BE2C (cell line): ENCODE results near the gene PXK.

Experiments
- DNase-seq: peaks from one replicate; pipeline ENCODE4 v3.0.0-alpha.2; 2020
- H3K27me3 ChIP-seq: fragments of 250-450 bp; sonication (Bioruptor Pico); 2 replicates; pipeline ENCODE4 v1.5.1; 2020; ENCODE audit warnings: mild to moderate bottlenecking
- H3K36me3 ChIP-seq: fragments of 250-450 bp; sonication (Bioruptor Pico); 2 replicates; pipeline ENCODE4 v1.5.1; 2020; ENCODE audit warnings: mild to moderate bottlenecking
- H3K4me1 ChIP-seq: fragments of 250-450 bp; sonication (Bioruptor Pico); 2 replicates; pipeline ENCODE4 v1.5.1; 2020
- H3K4me3 ChIP-seq: 2 replicates; pipeline ENCODE4 v1.5.1; 2011; ENCODE audit warnings: low read depth, low read length
- H3K9me3 ChIP-seq: fragments of 250-450 bp; sonication (Bioruptor Pico); 2 replicates; pipeline ENCODE4 v1.5.1; 2020
- TF ChIP-seq, protein P1 (sequence below): IDR thresholded peaks from 2 replicates; pipeline ENCODE4 v1.5.1; 2012; ENCODE audit warnings: mild to moderate bottlenecking, low read depth, low read length

Gene PXK

DNA sequence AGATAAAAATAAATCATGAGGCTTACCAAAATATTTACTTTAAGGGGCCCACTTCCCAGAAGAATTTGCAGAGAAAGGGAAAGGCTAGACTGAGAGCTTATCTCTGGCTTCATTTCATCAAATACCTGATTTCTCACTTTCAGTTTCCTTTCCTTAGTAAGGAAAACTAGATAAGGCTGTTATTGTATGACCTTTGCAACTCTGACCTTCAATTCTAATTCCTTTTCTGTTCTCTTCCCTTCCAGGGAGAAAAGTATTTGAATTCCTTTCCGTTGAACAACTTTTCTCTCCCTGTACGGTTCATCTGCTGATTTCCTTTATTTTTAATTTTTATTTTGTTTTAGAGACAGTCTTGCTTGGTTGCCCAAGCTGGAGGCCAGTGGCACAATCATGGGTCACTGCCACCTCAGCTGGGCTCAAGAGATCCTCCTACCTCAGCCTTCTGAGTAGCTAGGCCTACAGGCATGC lies 7.1 kb upstream of the PXK start:
- Histone ChIP-seq H3K4me3 (no peak overlapping the region), H3K4me1 (no peaks in the 10 kb centered on the region), H3K27me3 (no peaks in the 10 kb centered on the region), H3K9me3 (no peaks in the 10 kb centered on the region), H3K36me3 (no peaks in the 10 kb centered on the region)
- DNase-seq, result no peak
- TF ChIP-seq, protein P1, sequence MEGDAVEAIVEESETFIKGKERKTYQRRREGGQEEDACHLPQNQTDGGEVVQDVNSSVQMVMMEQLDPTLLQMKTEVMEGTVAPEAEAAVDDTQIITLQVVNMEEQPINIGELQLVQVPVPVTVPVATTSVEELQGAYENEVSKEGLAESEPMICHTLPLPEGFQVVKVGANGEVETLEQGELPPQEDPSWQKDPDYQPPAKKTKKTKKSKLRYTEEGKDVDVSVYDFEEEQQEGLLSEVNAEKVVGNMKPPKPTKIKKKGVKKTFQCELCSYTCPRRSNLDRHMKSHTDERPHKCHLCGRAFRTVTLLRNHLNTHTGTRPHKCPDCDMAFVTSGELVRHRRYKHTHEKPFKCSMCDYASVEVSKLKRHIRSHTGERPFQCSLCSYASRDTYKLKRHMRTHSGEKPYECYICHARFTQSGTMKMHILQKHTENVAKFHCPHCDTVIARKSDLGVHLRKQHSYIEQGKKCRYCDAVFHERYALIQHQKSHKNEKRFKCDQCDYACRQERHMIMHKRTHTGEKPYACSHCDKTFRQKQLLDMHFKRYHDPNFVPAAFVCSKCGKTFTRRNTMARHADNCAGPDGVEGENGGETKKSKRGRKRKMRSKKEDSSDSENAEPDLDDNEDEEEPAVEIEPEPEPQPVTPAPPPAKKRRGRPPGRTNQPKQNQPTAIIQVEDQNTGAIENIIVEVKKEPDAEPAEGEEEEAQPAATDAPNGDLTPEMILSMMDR, result no peak

DNA sequence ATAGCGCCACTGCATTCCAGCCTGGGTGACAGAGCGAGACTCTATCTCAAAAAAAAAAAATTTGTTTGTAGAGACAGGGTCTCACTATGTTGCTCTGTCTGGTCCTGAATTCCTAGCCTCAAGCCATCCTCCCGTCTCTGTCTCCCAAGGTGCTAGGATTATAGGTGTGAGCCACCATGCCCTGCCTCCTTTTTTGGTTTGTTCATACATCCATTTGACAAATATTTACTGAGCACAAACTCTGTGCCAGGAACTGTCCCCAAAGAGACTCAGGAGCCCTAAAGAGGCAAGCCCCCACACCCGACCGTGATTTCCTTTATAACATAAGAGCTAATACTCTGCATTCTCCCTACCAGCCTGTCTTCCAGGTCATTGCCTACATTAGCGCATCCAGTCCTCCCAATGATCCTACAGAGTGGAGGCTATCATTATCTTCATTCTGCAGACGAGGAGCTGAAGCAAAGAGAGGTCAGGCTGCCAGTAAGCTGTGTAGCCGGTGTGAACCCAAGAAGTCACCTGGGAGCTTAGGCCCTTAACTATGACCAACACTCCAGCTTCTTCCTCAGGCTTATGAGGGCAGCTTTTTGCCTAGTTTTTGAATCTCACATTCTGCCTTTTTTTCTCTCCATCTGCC lies 6.3 kb upstream of the PXK start:
- no peak for DNase-seq
- Histone ChIP-seq H3K27me3 (no peaks in the 10 kb centered on the region), H3K4me1 (no peaks in the 10 kb centered on the region), H3K4me3 (no peak overlapping the region), H3K36me3 (no peaks in the 10 kb centered on the region), H3K9me3 (no peaks in the 10 kb centered on the region)
- TF ChIP-seq, protein P1, result no peak

DNA sequence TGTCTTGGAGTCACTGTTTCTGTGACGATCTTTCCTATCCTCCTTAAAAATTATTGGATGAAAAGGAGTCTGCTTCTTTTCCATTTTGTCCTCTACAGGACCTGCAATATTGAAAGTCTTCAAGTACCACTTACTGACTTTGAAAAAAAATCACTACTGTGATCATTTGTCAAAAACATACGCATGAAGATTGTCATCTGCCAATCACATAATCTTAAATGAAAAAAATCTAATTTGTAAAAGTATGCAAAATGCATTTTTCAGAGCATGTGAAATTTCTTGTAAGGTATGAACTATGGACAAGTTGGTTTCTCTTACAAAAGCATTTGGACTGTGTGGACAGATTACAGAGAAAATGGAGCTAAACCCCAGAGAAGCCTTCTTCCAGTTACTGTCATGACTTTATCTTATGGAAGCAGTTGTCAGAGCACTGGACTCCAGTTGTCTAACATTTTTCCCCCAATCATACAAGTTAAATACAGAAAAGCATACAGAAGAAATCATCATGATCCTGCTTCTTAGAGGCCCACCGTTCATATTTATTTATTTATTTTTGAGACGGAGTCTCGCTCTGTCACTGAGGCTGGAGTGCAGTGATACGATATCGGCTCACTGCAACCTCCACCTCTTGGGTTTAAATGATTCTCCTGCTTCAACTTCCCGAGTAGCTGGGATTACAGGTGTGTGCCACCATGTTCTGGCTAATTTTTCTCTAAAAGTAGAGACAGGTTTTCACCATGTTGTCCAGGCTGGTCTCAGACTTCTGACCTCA lies 3.4 kb upstream of the PXK start:
- no peak for DNase-seq
- H3K9me3 ChIP-seq, result no peaks in the 10 kb centered on the region
- H3K4me1 ChIP-seq, result no peaks in the 10 kb centered on the region
- TF ChIP-seq, protein P1, result no peak
- H3K27me3 ChIP-seq, result no peaks in the 10 kb centered on the region
- no peaks in the 10 kb centered on the region for H3K36me3 ChIP-seq
- no peak overlapping the region for H3K4me3 ChIP-seq

DNA sequence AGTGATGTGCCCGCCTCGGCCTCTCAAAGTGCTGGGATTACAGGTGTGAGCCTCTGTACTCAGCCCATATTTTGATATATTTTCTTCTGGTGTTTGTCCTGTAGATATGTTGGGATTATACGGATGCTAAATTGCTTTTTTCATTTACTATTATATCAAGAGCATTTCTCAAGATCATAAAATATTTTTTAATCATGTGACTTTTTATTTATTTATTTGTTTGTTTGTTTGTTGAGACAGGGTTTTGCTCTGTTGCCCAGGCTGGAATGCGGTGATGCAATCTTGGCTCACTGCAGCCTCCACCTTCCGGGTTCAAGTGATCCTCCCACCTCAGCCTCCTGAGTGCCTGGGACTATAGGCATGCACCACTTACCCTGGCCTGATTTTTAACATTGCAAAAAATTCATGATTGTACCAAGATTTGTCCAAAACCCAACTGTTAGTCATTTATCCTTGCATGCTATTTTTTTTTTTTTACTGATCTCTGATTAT lies 2.7 kb upstream of the PXK start:
- Histone ChIP-seq H3K36me3 (no peaks in the 10 kb centered on the region), H3K27me3 (no peaks in the 10 kb centered on the region), H3K9me3 (no peaks in the 10 kb centered on the region), H3K4me1 (no peaks in the 10 kb centered on the region), H3K4me3 (no peak overlapping the region)
- TF ChIP-seq, protein P1, result no peak
- no peak for DNase-seq

DNA sequence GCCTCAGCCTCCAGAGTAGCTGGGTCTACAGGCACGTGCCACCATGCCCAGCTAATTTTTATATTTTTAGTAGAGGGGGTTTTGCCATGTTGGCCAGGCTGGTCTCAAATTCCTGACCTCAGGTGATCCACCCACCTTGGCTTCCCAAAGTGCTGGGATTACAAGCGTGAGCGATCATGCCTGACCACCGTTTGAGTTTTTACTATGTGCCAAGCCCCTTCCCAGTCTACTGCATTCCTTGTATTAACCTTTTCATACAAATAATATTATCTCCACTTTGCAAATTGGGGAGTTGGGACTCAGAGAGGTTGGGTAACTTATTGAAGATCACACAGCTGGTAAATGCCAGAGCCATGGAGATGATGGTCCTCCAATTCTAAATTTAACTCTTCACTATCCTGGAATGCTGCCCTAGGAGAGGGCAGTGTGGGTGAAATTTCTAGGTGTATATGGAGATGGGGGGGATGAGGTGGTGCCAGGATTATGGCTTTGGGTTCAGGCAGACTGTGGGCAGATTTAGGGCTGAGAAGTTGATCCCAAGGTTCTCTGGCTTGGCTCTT lies 1.0 kb upstream of the PXK start:
- Histone ChIP-seq H3K36me3 (no peaks in the 10 kb centered on the region), H3K9me3 (no peaks in the 10 kb centered on the region), H3K4me1 (no peaks in the 10 kb centered on the region), H3K27me3 (no peaks in the 10 kb centered on the region), H3K4me3 (no peak overlapping the region)
- no peak for DNase-seq
- TF ChIP-seq, protein P1, result no peak
